Esophagus squamous epithelium (tissue), 4 donors: ENCODE data around the gene MEA1.

Source experiments
- CTCF ChIP-seq, 6 experiments: fragments of 450-650 bp in 4 of 6; fragments of 200-600 bp in 2 of 6; sonication (generic) in 2 of 6; IDR thresholded peaks; one replicate each; pipeline ENCODE4 v1.5.1; 2016 to 2019; ENCODE audit warnings: antibody characterized with exemption in 6 of 6, mild to moderate bottlenecking in 4 of 6, moderate library complexity in 4 of 6
- POLR2A ChIP-seq, 4 donors: fragments of 450-650 bp; IDR thresholded peaks; one replicate each; pipeline ENCODE4 v1.6.1; 2017; ENCODE audit warnings: antibody characterized with exemption in 4 of 4, mild to moderate bottlenecking in 4 of 4, moderate library complexity in 3 of 4

- TF ChIP-seq CTCF (IDR thresholded peaks at IDR 0.05) (no peak), POLR2A (IDR thresholded peaks at IDR 0.05) (no peak)
Measured at GRCh38 chr6:42968126-42968701, 45.5 kb downstream of the MEA1 start.
